Subcutaneous adipose tissue (tissue), 4 donors: ENCODE results near the gene FBLIM1. TPM values are rescaled to one million over a fixed set of nuclear protein-coding genes. Genes with fewer than 3 reads are reported as not detected.

Experiments
- total RNA-seq, 4 donors: library from RNA; depleted of rRNA; stranded (reverse); fragments of >200 nt; gene quantifications; one replicate each; pipeline ENCODE4 v1.1.0, GENCODE V29; 2016
- TF ChIP-seq, protein P1 (sequence below): fragments of 450-650 bp; IDR thresholded peaks from one replicate; pipeline ENCODE4 v1.5.1; 2016; ENCODE audit warnings: low read depth, mild to moderate bottlenecking, control low read depth, antibody characterized with exemption, moderate library complexity

FBLIM1 gene
- total RNA-seq, 4 donors from 2014 or later = 5.1 to 21.9 (median 14.9) TPM

DNA sequence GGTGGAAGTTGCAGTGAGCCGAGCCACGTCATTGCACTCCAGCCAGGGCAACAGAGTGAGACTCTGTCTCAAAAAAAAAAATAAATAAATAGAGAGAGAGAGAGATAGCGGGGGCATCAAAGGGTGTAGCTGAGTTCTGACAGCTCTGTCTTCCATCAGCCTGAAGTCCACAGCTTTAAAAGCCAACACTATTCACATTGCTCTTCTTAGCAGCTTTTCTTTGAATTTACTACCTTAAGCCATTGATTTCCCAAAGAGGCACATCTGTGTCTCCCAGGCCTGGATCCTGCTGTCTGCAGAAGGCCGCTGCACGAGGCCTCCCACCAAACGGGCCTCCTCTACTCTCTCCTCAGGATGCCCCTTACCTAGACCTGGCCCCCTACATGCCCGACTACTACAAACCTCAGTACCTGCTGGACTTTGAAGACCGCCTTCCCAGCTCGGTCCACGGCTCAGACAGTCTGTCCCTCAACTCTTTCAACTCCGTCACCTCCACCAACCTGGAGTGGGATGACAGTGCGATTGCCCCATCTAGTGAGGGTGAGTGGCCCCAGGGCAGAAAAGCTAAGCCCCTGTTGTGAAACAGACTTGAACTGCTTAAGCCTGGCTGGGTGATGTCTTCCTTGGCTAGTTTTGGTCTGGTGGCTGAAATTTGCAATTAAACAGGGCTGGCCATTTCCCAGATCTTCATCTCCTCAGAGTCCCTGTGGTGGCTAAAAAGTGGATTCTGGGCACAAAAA lies 39.0 kb upstream of the FBLIM1 start:
- TF ChIP-seq, protein P1, sequence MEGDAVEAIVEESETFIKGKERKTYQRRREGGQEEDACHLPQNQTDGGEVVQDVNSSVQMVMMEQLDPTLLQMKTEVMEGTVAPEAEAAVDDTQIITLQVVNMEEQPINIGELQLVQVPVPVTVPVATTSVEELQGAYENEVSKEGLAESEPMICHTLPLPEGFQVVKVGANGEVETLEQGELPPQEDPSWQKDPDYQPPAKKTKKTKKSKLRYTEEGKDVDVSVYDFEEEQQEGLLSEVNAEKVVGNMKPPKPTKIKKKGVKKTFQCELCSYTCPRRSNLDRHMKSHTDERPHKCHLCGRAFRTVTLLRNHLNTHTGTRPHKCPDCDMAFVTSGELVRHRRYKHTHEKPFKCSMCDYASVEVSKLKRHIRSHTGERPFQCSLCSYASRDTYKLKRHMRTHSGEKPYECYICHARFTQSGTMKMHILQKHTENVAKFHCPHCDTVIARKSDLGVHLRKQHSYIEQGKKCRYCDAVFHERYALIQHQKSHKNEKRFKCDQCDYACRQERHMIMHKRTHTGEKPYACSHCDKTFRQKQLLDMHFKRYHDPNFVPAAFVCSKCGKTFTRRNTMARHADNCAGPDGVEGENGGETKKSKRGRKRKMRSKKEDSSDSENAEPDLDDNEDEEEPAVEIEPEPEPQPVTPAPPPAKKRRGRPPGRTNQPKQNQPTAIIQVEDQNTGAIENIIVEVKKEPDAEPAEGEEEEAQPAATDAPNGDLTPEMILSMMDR = no peak

DNA sequence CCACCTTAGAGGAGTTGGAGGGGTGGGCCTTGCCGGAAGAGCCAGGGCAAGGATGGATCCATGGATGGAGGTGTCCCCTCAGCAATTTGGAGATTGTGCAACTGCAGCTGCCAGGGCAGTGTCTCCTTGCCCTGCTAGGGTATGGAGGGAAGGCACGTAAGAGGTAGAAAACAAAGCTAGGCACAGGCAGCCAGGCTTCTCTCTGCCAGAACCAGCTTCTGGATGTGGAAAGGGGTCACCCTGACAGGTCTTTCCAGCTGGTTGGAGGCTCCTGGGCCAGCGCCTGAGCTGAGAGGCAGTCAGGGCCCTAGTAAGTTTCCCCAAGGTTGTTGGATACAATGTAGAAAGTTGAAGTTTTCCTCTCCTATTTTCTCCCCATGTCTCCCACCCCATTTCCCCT lies 37.7 kb upstream of the FBLIM1 start:
- TF ChIP-seq, protein P1 = no peak

DNA sequence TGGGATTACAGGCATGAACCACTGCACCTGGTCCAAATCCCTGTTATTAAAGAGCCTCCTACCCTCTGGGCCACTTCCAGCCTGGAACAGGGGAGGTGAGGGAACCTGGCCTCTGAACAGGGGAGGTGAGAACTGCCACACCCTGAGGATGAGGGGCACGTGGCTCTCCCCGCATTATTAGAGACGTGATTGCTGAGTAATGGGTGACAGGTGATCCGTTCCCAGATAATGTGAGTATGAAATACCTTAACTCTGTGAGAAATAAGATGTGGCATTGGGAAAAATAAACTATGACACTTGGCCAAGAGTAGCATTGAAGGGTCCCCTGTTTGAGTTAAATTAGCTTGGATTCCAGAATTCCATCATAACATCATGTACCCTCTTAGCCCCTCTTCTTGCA lies 36.2 kb upstream of the FBLIM1 start:
- TF ChIP-seq, protein P1 = no peak

DNA sequence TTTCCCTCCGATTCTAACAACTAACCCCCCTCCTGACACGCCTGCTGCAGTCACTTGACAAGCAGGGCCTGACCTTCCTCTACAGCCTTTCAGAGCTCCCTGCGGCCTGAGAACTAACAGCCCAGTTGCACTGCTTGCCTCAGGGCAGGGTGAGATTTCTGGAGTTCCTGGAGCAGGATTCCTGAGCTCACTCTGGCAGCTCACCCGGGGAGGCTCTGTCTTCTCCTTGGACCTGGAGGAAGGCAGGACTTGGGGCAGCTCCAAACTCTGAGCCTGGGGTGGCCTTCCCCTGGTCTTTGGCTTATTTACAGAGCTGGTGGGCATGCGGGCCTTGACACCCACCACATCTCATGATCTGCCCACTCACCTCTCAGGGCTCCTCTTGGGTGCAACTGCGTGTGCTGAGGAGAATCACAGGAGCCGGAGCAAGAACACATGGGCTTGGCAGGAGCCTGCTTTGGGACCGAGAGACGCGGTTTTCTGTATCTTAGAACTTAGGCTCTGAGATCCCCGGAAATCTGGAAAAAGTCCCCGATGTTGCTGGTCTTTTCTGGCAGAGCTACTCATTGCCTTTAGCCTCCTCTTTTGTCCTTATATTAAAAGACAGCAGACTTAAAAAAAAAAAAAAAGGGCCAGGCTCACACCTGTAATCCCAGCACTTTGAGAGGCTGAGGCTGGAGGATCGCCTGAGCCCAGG lies 35.6 kb upstream of the FBLIM1 start:
- TF ChIP-seq, protein P1 = no peak

DNA sequence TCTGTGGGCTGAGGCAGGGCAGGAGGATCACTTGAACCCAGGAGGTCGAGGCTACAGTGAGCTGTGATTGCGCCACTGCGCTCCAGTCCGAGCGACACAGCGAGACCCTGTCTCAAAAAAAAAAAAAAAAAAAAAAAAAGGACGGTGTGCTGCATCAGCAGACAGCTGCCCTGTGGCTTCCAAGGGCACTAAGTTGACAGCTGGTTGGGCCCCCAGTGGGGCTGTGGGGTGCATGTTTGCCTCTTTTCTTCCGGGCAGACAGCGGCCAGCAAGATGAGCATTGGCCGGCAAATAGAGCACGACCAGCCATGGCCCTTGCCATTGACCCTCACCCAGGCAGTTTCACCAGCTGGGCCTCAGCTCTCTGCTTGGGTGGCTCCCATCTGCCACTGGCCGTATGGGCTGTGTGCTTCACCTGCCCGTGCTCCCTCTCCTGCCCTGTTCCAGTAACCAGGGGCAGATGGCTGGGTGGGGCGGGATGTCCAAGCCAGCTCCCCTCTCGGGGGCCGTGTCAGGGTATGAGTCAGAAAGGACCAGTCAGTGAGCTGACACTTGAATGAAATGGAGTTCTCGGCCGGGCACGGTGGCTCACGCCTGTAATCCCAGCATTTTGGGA lies 34.9 kb upstream of the FBLIM1 start:
- TF ChIP-seq, protein P1 = no peak

DNA sequence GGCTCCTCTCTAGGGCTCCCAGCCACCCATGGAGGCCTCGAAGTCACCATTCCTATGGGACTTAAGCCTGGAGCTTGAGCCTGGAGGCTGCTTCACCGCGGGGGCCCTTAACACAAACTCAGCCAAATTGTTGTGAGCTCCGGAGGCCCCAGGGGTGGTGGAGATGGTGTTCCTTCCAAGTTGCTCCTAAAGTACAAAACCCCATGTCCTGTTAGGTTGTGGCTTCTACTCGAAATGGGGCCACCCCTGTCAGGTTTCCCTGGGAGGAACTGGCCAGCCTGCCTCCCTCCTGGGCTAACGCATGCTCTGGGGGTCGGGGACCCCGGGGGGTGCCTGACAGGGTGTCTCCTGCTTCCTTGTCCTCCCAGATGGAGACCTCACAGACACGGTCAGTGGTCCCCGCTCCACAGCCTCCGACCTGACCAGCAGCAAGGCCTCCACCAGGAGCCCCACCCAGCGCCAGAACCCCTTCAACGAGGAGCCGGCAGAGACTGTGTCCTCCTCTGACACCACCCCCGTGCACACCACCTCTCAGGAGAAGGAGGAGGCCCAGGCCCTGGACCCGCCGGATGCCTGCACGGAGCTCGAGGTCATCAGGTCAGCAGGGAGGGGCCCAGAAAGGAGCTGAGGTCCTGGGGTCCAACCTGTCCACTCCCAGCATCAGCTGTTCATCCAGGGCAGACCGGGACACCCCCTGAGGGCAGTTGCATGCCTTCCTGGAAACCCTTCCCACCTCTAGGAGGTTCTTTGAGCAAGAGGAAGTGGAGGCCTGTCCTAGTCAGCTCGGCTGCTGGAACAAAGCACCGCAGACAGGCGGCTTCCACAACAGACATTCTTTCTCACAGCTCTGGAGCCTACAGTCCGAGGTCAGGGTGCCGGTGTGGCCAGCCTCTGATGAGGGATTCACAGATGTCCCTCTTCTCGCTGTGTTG lies 33.4 kb upstream of the FBLIM1 start:
- TF ChIP-seq, protein P1 = no peak
